Stimulated activated CD4-positive, alpha-beta T cell treated with anti-CD3 and anti-CD28 coated beads, Interleukin-1b, Interleukin-23, amount 100 ng/mL, for 1 hour (primary cell): Measurements from ENCODE around the gene MALT1.

Experiments
- DNase-seq, 2 donors: peaks; one replicate each; pipeline ENCODE4 v3.0.0-alpha.2; 2020; ENCODE audit warnings: low read depth in 2 of 2

The MALT1 gene

DNA sequence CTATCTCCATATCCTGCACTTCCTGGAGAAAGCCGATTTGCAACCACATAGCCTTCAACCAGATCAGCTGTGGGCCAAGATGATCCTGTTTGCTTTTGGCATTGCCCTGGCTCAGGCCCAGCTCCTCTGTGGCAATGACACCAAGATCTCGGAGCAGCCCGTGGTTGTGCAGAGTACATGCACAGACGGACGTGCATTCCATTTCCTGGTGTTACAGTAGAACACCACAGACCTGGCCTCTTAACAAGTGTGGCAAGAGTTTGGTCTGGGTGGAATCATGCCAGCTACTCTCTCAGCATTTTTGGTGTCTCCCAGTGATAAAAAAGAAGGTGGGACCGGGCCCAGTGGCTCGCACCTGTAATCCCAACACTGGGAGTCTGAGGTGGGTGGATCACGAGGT lies 20.0 kb downstream of the MALT1 start:
- DNase-seq = no peak

DNA sequence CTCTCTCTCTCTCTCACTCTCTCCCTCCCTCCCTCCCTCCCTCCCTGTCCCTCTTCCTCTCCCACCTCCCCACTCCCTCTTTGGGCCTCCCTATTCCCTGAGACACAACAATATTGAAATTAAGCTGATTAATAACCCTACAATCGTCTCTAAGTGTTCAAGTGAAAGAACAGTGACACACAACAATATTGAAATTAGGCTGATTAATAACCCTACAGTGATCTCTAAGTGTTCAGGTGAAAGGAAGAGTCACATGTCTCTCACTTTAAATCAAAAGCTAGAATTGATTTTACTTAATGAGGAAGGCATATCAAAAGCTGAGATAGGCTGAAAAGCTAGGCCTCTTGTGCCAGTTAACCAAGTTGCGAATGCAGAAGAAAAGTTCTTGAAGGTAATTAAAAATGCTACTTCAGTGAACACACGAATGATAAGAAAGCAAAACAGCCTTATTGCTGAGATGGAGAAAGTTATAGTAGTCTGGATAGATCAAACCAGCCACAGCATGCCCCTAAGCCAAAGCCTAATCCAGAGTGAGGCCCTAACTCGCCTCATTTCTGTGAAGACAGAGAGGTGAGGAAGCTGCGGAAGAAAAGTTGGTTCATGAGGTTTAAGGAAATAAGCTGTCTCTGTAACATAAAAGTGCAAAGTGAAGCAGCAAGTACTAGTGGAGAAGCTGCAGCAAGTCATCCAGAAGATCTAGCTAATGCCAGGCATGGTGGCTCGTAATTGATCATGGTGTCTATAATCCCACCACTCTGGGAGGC lies 21.3 kb downstream of the MALT1 start:
- DNase-seq = no peak

DNA sequence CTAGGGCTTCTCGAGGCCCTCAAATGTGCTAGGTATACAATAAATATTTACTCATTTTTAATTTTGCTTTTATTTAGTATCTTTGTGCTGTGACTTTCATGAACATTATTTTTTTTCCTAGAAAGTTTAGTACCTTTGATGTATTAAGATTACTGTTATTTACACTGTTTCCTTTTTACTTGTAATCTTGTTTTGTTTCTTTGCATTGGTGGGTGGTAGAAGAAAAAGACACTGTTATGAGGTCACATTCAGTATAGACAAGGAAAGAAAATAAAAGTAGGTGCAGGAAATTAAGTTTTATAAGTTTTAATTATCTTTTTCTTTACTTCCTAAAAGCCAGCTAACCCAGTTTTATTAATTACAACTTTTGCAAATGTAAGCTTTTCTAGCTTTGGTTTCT lies 23.0 kb downstream of the MALT1 start:
- DNase-seq = no peak

DNA sequence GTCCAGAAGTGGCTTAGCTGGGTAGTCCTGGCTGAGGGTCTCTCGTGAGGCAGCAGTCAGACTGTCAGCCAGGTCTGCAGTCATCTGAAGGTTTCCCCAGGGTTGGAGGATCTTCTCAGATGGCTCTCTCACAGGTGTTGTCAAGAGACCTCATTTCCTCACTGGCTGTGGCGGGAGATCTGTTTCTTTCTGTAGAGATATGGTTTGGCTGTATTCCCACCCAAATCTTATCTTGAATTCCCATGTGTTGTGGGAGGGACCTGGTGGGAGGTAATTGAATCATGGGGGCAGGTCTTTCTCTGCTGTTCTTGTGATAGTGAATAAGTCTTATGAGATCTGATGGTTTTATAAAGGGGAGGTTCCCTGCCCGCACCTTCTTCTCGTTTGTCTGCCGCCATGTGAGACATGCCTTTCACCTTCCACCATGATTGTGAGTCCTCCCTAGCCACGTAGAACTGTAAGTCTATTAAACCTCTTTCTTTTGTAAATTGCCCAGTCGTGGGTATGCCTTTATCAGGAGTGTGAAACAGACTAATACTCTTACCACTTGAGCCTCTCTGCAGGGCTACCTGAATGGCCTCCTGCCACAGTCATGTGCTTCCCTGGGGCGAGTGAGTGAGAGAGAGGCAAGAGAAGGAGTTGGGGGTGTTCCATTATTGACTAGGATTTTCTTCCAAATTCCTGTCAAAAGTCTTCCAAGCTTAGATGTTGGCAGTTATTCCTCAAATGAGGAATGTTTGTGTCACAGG lies 23.6 kb downstream of the MALT1 start:
- no peak for DNase-seq

DNA sequence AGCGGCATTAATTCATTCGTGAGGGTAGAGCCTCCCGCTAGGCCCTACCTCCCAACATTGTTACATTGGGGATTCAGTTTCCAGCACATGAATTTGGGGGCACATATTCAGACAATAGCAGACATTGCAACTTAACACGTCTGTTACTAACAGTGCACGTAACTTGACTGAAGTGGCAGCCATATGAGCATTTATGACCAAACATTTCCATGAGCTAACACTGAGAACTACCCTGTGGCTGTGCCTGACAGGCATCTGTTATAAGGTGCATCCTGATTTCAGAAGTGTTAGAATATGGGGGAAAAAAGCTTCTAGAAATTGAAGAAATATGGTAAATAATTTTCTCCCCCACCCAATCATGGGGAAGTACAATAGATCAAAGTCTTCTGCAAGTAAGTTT lies 24.5 kb downstream of the MALT1 start:
- no peak for DNase-seq

DNA sequence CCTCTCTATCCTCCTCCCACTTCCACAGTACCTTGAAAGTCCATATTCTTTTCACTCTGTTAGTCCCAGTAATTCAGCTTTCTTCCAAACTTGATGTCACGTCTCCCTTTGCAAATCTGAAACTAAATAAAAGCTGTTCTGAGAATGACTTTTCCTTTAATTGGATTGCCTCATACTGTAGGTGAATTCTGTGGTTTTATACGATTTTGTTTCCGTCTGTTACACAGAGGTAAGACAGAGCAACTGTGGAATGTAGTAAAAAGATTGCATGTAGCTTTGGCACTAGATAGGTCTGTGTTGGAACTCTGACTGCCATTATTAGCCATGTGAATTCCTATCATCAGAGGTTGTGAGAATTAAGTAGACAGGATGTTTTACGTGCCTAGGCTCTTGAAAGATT lies 25.9 kb downstream of the MALT1 start:
- no peak for DNase-seq

DNA sequence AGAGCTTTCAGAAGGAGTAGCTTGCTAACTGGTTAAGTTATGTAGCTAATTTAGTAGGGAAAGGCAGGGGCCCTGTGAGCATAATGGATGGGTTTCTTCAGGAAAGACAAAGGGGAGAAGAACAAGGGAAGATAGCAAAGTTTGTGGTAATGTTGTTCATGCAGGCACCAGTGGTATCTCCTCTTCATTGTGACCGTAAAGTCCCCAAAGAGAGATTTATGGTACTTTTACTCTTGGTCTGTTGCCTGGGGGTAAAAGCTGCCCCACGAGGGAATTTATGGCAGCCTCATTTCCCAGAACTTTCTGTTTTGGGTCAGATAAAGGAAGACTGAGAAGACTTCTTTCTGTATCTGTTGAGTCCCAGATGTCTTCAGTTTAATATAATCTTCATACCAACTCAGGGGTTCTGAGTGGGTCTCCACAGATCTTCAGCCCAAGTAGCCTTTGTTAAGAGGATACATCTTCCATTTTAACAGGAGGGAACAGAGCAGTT lies 27.5 kb downstream of the MALT1 start:
- DNase-seq = no peak

DNA sequence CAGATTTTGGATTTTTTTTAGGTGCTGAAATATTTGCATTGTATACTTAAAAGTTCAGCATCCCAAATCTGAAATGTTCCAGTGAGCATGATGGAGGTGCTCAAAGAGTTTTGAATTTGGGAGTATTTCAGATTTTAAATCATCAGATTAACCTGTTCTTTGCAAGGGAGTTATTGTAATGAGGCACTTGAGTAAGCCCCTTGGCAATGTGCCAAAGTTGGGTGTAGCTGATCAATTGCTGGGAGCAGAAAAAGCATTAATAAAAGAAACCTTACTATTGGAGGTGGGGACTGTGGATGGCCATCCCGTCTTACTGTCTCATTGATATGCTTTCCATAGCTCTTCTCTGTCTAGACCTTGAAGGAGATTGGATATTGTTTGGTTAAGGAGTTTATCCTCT lies 28.3 kb downstream of the MALT1 start:
- DNase-seq = no peak

DNA sequence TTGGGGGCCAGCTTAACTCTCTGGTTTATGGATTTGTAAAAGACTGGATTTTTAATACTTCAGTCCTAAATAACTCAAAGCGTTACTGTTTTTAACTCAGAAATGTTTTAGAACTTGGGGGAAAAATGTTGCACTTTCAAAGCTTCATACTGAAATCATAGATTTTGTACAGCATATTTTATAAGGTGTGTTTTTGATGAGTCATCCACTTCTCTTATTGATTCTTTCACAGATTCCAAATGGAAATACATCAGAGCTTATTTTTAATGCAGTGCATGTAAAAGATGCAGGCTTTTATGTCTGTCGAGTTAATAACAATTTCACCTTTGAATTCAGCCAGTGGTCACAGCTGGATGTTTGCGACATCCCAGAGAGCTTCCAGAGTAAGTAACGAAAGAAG lies 28.9 kb downstream of the MALT1 start:
- no peak for DNase-seq

DNA sequence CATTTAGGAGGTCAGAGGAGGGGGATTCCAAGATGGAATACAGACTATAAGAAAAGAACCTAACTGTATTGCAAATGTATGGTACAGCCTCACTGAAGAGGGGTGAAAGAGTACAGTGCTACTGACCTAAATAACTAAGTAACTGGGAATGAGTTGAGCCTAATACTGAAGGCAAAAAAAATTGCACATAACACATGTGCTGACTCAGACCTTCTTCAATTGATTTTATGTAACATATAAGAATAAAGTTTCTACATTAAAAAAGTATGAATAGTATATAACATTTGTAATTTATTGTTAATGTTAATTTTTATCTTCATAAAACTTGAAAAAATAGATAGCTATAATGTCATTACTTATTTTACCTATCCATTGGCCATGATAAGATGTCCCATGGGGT lies 41.7 kb downstream of the MALT1 start:
- no peak for DNase-seq

DNA sequence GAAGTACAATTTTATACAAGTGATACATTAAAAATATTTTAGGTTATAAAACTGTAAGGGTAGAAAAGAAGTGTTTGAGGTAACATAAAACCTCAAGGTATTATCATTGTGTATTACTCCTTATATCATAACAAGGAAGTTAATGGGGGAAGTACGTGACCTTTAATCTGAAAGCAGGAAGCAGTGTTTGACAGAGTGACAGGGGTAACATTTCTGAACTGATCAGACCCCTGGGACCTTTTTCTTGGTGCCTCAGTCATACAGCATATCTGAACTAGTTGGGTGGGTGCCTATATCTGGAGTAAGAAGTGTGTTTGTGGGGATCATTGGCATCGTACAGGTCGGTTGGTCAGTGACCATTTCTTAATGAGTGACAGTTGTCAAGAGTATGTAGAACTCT lies 43.0 kb downstream of the MALT1 start:
- no peak for DNase-seq

DNA sequence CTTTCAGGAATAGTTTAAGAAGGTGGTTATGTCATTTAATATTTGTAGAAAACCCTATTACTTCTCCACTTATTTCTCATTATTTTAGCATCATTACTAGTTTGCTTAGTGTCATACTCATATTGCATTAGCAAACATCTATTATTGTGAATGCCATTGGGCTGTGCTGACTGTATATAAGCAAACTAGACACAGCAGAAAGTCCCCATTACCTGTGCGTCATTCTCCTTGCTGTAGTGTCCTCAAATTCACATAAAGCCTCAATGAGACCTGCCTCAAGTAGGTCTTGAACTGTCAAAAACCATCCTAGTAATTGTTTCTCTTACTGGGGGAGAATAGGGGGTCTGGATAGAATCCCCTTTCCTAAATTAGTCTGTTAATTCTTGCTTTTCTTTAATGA lies 43.6 kb downstream of the MALT1 start:
- no peak for DNase-seq

DNA sequence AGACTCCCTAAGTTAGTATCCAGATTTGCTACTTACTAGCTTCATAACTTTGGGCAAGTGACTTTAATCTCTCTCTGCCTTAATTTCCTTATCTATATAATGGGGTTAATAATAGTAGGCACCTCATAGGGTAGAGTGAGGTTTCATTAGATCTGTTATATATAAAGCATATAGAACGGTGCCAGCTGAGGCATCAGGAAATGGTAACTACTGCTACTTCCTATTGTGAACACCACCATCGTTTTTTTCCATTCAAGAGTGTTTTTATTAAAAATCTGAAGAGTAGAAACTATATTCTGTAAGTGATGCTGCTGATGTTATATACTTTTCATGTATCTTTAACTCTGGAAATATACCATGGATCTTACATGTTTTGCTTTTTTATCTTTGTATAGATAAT lies 44.3 kb downstream of the MALT1 start:
- DNase-seq = no peak

DNA sequence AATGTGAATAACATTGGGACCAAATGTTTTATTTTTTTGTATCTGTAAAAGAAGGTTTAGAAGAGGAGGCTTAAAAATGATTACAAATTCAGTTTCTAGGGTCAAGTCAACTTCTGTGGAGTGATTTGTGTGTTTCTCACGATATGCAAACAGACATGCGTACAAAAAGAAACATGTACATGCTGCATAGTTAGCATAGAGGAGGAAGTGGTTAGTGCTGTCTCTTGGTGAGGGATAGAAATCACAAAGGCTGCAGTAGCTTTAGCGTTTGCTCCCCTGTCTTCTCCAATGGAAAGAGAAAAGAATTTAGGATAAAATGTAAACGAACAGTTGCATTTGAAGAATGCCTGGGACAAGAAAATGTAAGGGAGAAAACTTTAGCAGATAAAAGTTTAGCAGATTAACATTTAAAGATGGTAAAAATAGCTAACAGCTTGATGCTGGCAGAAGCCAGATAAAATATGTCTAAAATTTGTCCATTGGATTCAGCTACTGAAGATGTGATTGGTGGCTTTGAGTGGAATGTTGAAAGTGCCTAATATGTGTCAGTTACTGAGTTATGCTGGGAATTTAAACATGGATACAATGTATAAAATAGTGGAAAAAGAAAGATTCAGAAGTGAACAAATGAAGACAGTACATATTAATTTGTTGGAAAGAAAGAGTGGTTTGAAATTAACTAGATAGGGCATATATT lies 44.9 kb downstream of the MALT1 start:
- DNase-seq = no peak

DNA sequence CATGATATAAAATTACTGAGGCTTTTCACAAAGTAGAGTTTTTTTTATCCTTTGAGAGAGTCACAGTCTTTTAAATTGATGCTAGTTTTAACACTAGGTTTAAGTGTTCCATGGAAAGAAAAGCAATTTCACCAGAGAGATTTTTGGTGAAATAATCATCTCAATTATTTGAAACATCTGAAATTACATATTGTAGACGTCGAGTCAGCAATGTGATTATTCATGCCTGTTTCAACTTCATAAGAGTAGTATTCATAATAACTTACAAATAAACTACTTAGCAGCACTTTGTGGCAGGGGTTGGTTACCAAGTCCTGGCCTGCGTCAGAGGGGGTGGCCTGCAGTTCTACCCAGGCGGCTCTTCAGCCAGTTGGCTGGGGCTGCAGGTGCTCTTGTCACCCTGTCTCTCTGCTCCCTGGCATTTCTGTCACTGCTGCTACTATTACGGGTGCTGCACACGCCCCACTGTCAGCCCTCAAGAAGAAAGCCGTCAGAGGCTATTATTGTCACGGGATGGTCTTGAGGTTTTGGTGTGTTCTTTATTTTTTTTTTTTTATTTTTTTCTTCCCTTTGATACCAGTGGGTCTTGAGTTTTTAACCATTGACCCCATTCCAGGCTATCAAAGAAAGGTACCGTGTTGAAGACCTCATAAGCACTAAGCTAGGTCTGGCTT lies 50.4 kb downstream of the MALT1 start:
- DNase-seq = no peak

DNA sequence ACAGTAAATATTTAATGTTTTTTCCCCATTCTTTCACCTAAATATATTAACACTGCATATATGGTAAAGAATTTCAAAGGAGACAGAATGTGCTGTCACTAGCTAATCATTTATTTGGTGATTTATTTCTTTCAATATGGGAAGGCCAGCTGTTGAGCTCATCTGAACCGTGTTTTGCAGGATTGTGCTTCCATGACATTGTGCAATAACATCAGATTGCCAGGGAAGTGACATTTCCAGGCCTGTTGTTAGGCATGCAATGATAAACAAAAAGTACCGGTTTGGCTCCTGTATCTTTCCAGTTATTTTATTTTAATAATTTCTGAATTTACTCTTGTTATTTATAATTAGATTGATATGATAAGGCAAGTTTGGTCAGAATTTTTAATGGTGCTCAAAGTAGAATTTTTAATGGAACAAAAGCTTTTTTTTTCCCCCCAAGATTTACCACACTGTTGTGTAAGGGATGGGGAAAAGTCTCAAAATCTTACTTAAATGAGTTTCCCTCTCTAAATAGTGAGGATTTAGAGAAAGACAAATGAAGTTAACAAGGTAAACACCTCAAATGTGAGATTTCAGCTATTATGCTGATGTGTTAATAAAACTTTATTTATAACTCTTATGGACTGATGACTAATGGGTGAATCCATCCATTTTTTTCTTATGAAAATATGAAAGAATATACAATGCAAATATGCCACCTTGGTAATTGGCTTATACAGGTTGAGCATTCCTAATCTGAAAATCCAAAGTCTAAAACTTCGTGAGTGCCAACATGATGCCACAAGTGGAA lies 52.7 kb downstream of the MALT1 start:
- DNase-seq = no peak

DNA sequence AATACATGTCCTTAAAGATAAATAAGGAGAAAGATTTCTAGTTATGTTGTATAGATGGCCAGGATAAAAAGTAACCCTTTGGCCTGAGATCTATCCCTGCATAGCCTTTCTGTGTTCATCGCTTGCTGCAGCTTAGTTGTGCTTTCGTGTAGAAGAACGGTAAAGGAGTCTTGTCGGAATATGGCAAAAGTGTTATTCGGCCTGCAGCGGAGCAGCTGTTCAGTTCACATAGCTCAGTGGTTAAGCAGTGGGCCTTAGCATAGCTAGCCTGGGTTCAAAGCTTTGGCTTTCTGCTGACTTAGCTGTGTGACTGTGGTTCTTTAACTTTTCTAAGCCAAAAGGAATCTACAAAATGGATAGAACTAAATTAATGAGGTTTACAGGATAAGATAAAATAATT lies 55.4 kb downstream of the MALT1 start:
- no peak for DNase-seq

DNA sequence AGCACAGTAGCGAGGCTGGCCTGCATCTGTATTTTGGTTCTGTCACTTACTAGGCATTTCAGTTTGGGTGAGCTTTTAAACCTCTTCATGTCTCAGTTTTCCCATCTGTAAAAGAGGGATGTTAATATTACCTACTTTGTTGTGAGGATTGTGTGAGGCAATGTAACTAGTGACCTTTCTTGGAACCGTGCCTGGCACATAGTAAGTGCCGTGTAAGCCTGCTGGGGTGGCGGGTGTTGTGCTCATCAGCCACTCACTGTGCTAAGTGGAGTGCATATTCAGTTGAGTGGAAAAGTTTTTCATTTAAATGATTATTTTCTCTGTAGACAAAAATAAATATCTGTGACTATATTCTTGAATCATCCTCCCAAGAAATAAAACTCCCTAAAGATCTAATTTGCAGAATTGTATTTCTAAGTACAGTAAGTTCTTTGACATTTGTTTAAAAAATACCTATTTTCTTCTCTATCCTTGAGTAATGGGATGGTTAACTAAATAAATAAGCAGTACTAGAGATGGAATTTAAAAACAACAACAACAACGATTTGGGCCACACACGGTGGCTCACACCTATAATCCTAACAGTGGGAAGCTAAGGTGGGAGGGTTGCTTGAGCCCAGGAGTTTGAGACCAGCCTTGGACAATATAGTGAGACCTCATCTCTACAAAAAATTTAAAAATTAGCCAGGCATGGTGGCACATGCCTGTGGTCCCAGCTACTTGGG lies 56.7 kb downstream of the MALT1 start:
- no peak for DNase-seq

DNA sequence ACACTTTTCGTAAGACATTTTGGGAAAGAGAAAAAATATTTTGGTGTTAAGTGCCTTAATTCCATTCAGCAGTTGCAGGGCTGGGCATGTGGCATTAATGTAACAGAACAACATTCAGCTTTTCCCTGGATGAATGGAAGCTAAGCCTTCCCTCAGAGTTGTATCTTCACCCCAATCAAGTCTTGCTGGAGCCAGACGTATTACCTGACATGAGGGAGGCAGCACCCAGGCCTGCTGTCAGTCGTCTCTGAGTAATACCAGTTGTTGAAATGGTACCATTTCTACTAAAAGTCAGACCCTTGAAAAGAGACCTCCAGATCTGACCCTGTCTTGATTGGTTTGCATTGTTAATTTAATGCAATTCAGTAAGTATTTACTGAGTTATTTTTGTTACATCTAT lies 57.5 kb downstream of the MALT1 start:
- DNase-seq = no peak

DNA sequence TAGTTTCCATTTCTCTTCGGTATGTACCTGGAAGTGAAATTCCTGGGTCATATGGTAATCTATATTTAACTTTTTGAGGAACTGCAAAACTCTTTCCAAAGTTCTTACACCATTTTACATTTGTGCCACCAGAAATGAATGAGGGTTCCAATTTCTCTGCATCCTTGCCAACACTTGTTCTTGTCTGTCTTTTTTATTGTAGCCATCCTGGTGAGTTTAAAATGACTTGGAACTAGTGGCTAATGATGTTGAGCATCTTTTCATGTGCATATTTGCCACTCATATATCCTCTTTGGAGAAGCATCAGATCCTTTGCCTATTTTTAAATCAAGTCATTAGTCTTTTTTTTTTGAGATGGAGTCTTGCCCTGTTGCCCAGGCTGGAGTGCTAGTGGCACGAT lies 59.4 kb downstream of the MALT1 start:
- no peak for DNase-seq

DNA sequence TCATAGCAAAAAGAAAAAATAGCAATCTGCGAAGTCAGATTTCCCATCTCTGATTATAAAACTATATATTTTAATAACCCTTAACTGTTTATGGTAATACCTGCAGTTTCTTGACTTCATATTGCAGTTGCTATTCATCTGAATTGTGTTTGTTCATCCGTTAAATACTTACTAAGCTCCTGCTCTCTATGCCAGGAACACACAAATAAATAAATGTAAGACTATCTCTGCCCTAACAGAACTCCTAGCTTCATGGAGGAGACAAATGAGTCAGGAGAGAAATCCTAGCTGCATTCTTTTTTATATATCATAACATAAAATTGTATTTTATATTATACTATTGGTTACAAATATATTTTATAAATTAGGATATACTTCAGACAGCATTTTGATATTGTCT lies 61.2 kb downstream of the MALT1 start:
- DNase-seq = no peak
